GM13976 (cell line): ENCODE results near the gene SLC9A9.

Source experiments
- DNase-seq: peaks from one replicate; pipeline ENCODE4 v3.0.0; 2012; ENCODE audit warnings: low spot score
- CTCF ChIP-seq: IDR thresholded peaks from 2 replicates; pipeline ENCODE4 v1.5.1; 2012; ENCODE audit warnings: borderline replicate concordance, mild to moderate bottlenecking; ENCODE audit not compliant: insufficient read depth; ENCODE audit errors: extremely low read depth, missing control alignments, control extremely low read depth
- in situ Hi-C: fragments of 300-500 bp; cut with MboI; formaldehyde crosslinking; loops from one replicate; pipeline ENCODE4 v1.12.0; 2022; ENCODE audit warnings: low sequenced_read_pairs, mixed read lengths, inconsistent platforms; ENCODE audit not compliant: unreplicated experiment

The SLC9A9 gene

GRCh38 chr3:143824735-143825385 lies 23.4 kb downstream of the SLC9A9 start:
- DNase-seq: no peak
- TF ChIP-seq CTCF: no peak
- in situ Hi-C loops: no loop called here

- no peak for DNase-seq
- no peak for TF ChIP-seq CTCF
- in situ Hi-C loops: no loop called here
Observed at GRCh38 chr3:143822798-143823197, 25.5 kb downstream of the SLC9A9 start.

- TF ChIP-seq CTCF: no peak
- no peak for DNase-seq
- in situ Hi-C loops: no loop called here
Observed at GRCh38 chr3:143822374-143822773, 25.9 kb downstream of the SLC9A9 start.

- no peak for TF ChIP-seq CTCF
- in situ Hi-C loops: no loop called here
- DNase-seq: no peak
Observed at GRCh38 chr3:143821862-143822261, 26.4 kb downstream of the SLC9A9 start.

- DNase-seq: no peak
- no peak for TF ChIP-seq CTCF
- in situ Hi-C loops: no loop called here
Observed at GRCh38 chr3:143820466-143821221, 27.6 kb downstream of the SLC9A9 start.

GRCh38 chr3:143819890-143820289 lies 28.4 kb downstream of the SLC9A9 start:
- in situ Hi-C loops: no loop called here
- no peak for TF ChIP-seq CTCF
- DNase-seq: no peak
